ENCODE data around the gene SKA1. TPM values are rescaled to one million over a fixed set of nuclear protein-coding genes. Genes with fewer than 3 reads are reported as not detected.

The SKA1 gene
- 1 to 10 TPM; 1.1 to 1.2 (median 1.2) TPM for total RNA-seq
- total RNA-seq (2013), result 1.2 TPM

- Histone ChIP-seq H3K27ac (ENCODE audit: low read length) (peak within 1 kb of the TSS; percentile 76), H3K4me3 (ENCODE audit: low read length) (peak within 1 kb of the TSS; percentile 53), H3K36me3 (ENCODE audit: control insufficient read depth, insufficient read depth, low read length) (no peaks in the 10 kb centered on the region), H3K9me3 (ENCODE audit: control insufficient read depth, insufficient read depth, low read length) (no peaks in the 10 kb centered on the region), H3K27me3 (ENCODE audit: control insufficient read depth, insufficient read depth, low read length) (peaks cover 4% of the 10 kb centered on the region), H3K4me1 (ENCODE audit: control insufficient read depth, insufficient read depth, low read length) (peaks cover 9% of the 10 kb centered on the region)
- intact Hi-C loops (cut with micrococcal nuclease), result loop anchor here (1.0 kb wide), 1 partner anchor 88 kb away; the partner anchor contains the start of gene CXXC1
- peak within 1 kb of the TSS; percentile 84 to 86 for H3K27ac Mint-ChIP-seq
- peak; percentile 99 for ATAC-seq
- H3K4me1 Mint-ChIP-seq, result peaks cover 13 to 17% of the 10 kb centered on the region in 2 donors
- H3K27me3 Mint-ChIP-seq (ENCODE audit: low read depth in 2 of 2), result peaks cover 7 to 12% of the 10 kb centered on the region in 2 donors
- TF ChIP-seq, protein P1, sequence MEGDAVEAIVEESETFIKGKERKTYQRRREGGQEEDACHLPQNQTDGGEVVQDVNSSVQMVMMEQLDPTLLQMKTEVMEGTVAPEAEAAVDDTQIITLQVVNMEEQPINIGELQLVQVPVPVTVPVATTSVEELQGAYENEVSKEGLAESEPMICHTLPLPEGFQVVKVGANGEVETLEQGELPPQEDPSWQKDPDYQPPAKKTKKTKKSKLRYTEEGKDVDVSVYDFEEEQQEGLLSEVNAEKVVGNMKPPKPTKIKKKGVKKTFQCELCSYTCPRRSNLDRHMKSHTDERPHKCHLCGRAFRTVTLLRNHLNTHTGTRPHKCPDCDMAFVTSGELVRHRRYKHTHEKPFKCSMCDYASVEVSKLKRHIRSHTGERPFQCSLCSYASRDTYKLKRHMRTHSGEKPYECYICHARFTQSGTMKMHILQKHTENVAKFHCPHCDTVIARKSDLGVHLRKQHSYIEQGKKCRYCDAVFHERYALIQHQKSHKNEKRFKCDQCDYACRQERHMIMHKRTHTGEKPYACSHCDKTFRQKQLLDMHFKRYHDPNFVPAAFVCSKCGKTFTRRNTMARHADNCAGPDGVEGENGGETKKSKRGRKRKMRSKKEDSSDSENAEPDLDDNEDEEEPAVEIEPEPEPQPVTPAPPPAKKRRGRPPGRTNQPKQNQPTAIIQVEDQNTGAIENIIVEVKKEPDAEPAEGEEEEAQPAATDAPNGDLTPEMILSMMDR (IDR thresholded peaks at IDR 0.05), result no peak
- peak within 1 kb of the TSS; percentile 84 for H3K4me3 Mint-ChIP-seq
- under 1% methylated on average over 47 of the region's 47 CpGs for WGBS (ENCODE audit: insufficient coverage)
- DNase-seq, result peak; percentile 87 to 97
- H3K36me3 Mint-ChIP-seq, result peaks cover 6% of the 10 kb centered on the region
- H3K9me3 Mint-ChIP-seq, result peaks cover under 1 to 4% of the 10 kb centered on the region in 2 donors
Observed at GRCh38 chr18:50374753-50375391, at the start of gene SKA1. SKA1 (plus strand) TSS chr18:50375046; CDS start chr18:50375831, 785 bp downstream.

DNA sequence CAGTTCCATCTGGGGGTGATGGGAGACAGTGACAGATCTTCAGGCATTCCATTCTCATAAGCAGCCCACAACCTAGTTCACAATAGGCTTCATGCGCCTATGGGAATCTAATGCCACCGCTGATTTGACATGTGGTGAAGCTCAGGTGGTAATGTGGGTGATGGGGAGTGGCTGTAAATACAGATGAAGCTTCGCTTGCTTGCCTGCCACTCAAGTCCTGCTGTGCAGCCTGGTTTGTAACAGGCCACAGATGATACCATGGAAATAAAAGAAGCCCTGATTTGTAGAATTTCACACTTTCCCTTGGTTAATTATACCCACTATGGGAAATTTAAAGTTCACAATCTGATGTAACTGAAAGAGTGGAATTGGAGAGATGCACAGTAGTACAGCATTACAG, 46.9 kb upstream of the SKA1 start:
- peaks cover 24 to 44% of the 10 kb centered on the region in 2 donors for H3K27me3 Mint-ChIP-seq (ENCODE audit: low read depth in 2 of 2)
- 86% methylated on average over 3 of the region's 3 CpGs for WGBS (ENCODE audit: insufficient coverage)
- intact Hi-C loops (cut with micrococcal nuclease), result no loop called here
- no peak overlapping the region for H3K4me3 Mint-ChIP-seq
- H3K27ac Mint-ChIP-seq, result no peak overlapping the region
- H3K4me1 Mint-ChIP-seq, result no peaks in the 10 kb centered on the region
- Histone ChIP-seq H3K27ac (ENCODE audit: low read length) (no peak overlapping the region), H3K27me3 (ENCODE audit: control insufficient read depth, insufficient read depth, low read length) (no peaks in the 10 kb centered on the region), H3K9me3 (ENCODE audit: control insufficient read depth, insufficient read depth, low read length) (no peaks in the 10 kb centered on the region), H3K4me3 (ENCODE audit: low read length) (no peak overlapping the region), H3K36me3 (ENCODE audit: control insufficient read depth, insufficient read depth, low read length) (no peaks in the 10 kb centered on the region), H3K4me1 (ENCODE audit: control insufficient read depth, insufficient read depth, low read length) (no peaks in the 10 kb centered on the region)
- TF ChIP-seq, protein P1 (IDR thresholded peaks at IDR 0.05), result no peak
- ATAC-seq (no peak), DNase-seq (no peak)
- H3K9me3 Mint-ChIP-seq, result no peaks in the 10 kb centered on the region
- no peaks in the 10 kb centered on the region for H3K36me3 Mint-ChIP-seq

- no peak overlapping the region for H3K27ac Mint-ChIP-seq
- H3K36me3 Mint-ChIP-seq, result no peaks in the 10 kb centered on the region
- TF ChIP-seq, protein P1 (IDR thresholded peaks at IDR 0.05), result no peak
- no peak overlapping the region for H3K4me3 Mint-ChIP-seq
- H3K27me3 Mint-ChIP-seq (ENCODE audit: low read depth in 2 of 2), result peaks cover 19 to 35% of the 10 kb centered on the region in 2 donors
- intact Hi-C loops (cut with micrococcal nuclease), result no loop called here
- Histone ChIP-seq H3K27ac (ENCODE audit: low read length) (no peak overlapping the region), H3K9me3 (ENCODE audit: control insufficient read depth, insufficient read depth, low read length) (no peaks in the 10 kb centered on the region), H3K4me1 (ENCODE audit: control insufficient read depth, insufficient read depth, low read length) (no peaks in the 10 kb centered on the region), H3K27me3 (ENCODE audit: control insufficient read depth, insufficient read depth, low read length) (no peaks in the 10 kb centered on the region), H3K4me3 (ENCODE audit: low read length) (no peak overlapping the region), H3K36me3 (ENCODE audit: control insufficient read depth, insufficient read depth, low read length) (no peaks in the 10 kb centered on the region)
- no peak for ATAC-seq
- DNase-seq, result no peak
- no peaks in the 10 kb centered on the region for H3K9me3 Mint-ChIP-seq
- H3K4me1 Mint-ChIP-seq, result no peaks in the 10 kb centered on the region
Observed at GRCh38 chr18:50330176-50330575, 44.7 kb upstream of the SKA1 start.

DNA sequence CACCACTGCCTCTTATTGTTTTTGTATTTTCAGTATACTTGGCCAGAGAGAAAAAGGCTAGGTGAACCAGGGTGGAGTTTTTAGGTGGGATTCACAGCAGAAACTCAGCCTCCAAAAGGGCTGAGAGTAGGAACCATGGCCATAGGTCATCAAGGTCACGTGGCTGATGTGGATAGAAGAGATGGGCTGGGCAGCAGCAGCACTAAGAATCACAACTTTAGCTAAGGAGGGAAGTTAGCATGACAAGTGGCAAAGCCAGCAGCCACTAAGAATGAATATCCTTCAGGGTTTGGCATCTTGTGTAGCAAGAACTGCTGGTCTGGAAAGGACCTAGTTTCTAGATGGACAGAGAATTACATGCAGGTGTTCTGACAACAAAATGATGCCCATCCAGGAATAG, 43.2 kb upstream of the SKA1 start:
- H3K36me3 Mint-ChIP-seq, result no peaks in the 10 kb centered on the region
- peaks cover 9 to 21% of the 10 kb centered on the region in 2 donors for H3K27me3 Mint-ChIP-seq (ENCODE audit: low read depth in 2 of 2)
- no peaks in the 10 kb centered on the region for H3K36me3 ChIP-seq (ENCODE audit: control insufficient read depth, insufficient read depth, low read length)
- intact Hi-C loops (cut with micrococcal nuclease), result no loop called here
- H3K9me3 Mint-ChIP-seq, result no peaks in the 10 kb centered on the region
- no peak overlapping the region for H3K27ac Mint-ChIP-seq
- ATAC-seq (no peak), DNase-seq (no peak)
- no peak overlapping the region for H3K4me3 Mint-ChIP-seq
- H3K4me1 Mint-ChIP-seq, result no peaks in the 10 kb centered on the region
- TF ChIP-seq, protein P1 (IDR thresholded peaks at IDR 0.05), result no peak
- H3K9me3 ChIP-seq (ENCODE audit: control insufficient read depth, insufficient read depth, low read length), result no peaks in the 10 kb centered on the region
- no peaks in the 10 kb centered on the region for H3K27me3 ChIP-seq (ENCODE audit: control insufficient read depth, insufficient read depth, low read length)
- no peaks in the 10 kb centered on the region for H3K4me1 ChIP-seq (ENCODE audit: control insufficient read depth, insufficient read depth, low read length)
- no peak overlapping the region for H3K4me3 ChIP-seq (ENCODE audit: low read length)
- WGBS (ENCODE audit: insufficient coverage), result 72% methylated on average over 1 of the region's 1 CpG
- no peak overlapping the region for H3K27ac ChIP-seq (ENCODE audit: low read length)

Data from natural killer cell (primary cell).